GM19240 (cell line): ENCODE results near the gene FOLR1.
"Not testable (repeated sequence)": the region's sequence is repeated elsewhere in the genome, so short reads cannot be mapped to it uniquely, and the experiment has no call there.

ENCODE experiments used
- DNase-seq: peaks from one replicate; pipeline ENCODE4 v3.0.0; 2011; ENCODE audit warnings: low spot score; ENCODE audit not compliant: insufficient read length

Gene FOLR1

DNA sequence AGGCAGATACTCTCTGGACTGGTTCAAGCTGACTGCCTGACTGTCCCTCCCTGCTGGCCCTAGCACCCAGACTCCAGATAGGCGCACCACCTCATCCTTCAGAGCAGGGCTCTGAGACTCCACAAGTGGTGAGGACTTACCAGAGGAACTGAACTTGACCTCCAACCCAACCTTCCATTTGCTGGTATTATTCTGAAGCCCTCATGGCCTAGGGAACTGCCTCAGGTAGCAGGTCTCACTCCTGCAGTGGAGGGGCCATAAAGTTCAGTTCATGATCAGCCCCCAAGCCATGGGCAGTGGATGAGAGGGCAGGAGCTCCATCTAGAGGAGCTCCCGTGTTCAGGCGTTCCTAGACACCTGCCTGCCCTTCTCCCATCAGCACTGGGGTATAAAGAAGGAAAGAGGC is 10.4 kb upstream of the FOLR1 start:
- DNase-seq: not testable (repeated sequence)

DNA sequence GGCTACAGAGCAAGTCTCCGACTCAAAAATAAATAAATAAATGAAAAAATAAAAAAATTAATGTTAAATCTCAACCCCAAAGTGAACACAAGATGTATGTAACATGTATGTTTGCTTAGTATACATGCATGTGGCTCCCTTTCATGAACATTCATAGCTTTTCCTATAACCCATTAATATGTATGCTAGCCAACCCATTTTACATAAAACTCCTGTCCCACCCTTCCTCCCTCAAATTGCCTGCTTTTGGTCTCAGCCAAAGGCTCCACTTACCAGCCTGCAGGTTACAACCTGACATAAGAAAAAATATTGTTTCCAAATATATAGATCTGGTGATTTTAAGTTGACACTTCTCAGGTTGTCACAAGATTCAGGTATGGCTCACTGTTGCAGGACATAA is 3.7 kb upstream of the FOLR1 start:
- DNase-seq: no peak

- DNase-seq: no peak
Measured at GRCh38 chr11:72189455-72190250, 2.3 kb upstream of the FOLR1 start.

DNA sequence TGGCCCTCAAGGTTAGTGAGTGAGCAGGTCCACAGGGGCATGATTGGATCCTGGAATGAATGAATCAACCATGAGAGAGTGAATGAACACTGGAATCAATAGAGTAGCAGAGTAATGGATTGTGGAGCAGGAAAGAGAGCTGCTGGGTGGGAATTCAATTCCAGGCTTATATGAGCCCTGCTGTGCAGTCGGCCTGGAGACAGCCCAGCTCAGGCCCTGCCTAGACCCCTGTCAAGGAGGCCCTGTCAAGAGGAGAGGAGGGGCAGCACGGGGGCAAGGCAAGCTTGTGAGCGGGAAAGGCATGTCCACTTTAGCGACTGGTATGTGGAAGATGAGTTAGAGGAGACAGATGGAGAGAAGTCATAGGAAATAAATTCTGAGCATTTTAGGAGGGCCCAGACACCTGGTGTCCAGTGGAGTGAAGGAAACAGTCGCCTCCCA is 1.3 kb upstream of the FOLR1 start:
- DNase-seq: no peak

DNA sequence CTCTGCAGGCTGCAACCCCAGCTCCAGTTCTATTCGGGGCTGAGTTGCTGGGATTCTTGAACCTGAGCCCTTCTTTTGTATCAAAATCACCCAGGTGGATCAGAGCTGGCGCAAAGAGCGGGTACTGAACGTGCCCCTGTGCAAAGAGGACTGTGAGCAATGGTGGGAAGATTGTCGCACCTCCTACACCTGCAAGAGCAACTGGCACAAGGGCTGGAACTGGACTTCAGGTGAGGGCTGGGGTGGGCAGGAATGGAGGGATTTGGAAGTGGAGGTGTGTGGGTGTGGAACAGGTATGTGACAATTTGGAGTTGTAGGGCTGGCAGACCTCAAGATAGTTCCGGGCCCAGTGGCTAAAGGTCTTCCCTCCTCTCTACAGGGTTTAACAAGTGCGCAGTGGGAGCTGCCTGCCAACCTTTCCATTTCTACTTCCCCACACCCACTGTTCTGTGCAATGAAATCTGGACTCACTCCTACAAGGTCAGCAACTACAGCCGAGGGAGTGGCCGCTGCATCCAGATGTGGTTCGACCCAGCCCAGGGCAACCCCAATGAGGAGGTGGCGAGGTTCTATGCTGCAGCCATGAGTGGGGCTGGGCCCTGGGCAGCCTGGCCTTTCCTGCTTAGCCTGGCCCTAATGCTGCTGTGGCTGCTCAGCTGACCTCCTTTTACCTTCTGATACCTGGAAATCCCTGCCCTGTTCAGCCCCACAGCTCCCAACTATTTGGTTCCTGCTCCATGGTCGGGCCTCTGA is 3.8 kb downstream of the FOLR1 start:
- no peak for DNase-seq

DNA sequence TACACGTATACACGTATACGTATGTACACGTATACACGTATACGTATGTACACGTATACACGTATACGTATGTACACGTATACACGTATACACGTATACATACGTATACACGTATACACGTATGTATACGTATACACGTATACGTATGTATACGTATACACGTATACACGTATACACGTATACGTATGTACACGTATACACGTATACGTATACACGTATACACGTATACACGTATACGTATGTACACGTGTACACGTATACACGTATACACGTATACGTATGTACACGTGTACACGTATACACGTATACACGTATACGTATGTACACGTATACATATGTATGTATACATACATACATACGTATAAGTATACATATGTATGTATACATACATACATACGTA is 9.5 kb downstream of the FOLR1 start:
- not testable (repeated sequence) for DNase-seq

DNA sequence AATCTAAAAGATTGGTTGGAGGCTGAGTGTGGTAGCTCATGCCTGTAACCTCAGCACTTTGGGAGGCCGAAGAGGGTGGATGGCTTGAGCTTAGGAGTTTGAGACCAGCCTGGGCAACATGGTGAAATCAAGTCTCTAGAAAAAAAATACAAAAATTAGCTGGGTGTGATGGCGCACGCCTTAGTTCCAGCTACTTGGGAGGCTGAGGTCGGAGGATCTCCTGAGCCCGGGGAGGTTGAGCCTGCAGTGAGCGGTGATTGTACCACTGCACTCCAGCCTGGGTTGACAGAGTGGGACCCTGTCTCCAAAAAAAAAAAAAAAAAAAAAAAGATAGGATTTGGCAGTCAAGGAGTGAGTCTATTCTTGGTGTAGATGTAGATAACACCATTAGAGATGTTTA is 10.6 kb downstream of the FOLR1 start:
- DNase-seq: no peak

GRCh38 chr11:72203163-72203562 is 11.2 kb downstream of the FOLR1 start:
- no peak for DNase-seq

GRCh38 chr11:72204886-72205285 is 12.9 kb downstream of the FOLR1 start:
- no peak for DNase-seq

DNA sequence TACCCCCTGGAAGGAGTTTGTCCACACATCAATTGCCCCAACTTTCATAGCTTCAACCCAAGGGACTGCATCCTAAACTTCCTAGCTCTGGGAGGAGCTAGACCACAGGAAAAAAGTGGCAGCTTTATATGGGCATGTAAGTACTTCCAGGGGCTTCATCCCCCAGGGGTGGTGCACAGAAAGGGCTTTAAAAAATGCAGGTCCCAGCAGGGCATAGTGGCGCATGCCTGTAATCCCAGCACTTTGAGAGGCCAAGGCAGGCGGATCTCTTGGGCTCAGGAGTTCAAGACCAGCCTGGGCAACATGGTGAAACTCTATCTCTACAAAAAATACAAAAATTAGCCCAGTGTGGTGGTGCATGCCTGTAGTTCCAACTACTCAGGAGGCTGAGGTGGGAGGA is 14.9 kb downstream of the FOLR1 start:
- DNase-seq: not testable (repeated sequence)

DNA sequence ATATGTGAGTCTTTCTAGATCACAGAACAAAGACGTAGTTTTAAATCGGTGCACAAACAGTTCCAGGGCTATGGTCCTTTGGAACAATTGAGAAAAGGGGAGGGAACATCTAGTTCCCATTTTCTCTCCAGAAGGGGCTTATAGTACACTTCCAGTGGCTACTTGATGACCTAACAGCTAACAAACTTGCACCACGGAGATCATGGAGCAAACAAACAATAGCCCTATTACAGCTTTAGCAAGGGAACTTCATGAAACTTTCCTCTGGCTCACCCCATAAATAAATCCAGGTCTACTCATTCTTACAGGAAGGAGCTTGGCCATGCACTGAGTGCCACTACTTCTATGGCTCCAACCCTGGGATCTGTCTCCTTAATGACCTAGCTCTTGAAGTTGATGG is 16.3 kb downstream of the FOLR1 start:
- DNase-seq: no peak

DNA sequence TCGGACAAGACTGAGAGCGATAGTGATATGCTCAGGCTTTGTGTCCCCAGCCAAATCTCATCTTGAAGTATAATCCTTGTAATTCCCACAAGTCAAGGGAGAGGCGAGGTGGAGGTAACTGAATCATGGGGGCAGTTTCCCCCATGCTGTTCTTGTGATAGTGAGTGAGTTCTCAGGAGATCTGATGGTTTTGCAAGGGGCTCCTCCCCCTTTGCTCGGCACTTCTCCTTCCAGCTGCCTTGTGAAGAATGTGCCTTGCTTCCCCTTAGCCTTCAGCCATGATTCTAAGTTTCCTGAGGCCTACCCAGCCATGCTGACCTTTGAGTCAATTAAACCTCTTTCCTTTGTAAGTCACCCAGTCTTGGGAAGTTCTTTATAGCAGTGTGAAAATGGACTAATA is 17.2 kb downstream of the FOLR1 start:
- DNase-seq: no peak

DNA sequence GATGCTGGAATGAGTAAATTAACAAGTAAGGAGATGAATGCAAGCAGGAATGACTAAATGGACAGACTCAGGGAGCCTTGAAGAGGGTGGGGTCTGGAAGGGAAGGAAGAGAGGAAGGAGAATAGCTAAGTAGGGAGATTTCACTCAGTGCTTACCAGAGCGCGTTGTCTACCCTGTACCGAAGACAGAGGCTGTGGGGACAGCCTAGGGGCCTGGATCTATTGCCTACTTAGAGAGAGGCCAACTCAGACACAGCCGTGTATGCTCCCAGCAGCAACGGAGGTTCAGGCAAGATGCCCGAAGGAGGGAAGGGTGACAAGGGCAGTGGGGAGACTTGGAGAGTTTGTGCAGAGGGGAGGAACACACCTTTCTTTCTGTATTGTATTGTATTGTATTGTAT is 24.7 kb downstream of the FOLR1 start, which contains the start of gene FOLR2:
TSS of gene FOLR2 (plus strand) at position 157 of the 400 bp plus-strand sequence. CDS start 1,791 bp downstream, outside the sequence.
- DNase-seq: no peak

- DNase-seq: no peak
Measured at GRCh38 chr11:72217841-72218240, 25.9 kb downstream of the FOLR1 start.

- no peak for DNase-seq
Measured at GRCh38 chr11:72218251-72218745, 26.4 kb downstream of the FOLR1 start.

DNA sequence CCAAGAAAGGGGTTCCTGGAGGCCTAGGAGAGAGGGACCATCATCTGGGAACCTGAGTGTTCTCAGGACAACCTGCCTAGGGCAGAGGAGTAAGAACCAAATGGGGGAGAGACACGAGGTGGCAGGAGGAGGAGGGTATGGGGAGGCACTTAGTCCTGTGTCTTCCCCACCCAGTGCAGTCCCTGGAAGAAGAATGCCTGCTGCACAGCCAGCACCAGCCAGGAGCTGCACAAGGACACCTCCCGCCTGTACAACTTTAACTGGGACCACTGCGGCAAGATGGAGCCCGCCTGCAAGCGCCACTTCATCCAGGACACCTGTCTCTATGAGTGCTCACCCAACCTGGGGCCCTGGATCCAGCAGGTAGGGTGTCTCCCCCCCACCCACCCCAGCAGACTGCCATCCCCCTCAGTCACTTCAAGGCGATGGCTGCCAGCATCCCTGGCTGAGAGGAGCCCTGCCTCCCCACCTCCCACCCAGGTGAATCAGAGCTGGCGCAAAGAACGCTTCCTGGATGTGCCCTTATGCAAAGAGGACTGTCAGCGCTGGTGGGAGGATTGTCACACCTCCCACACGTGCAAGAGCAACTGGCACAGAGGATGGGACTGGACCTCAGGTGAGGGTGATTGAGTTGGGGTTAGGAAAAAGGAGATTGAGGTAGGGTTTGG is 28.9 kb downstream of the FOLR1 start:
- no peak for DNase-seq

DNA sequence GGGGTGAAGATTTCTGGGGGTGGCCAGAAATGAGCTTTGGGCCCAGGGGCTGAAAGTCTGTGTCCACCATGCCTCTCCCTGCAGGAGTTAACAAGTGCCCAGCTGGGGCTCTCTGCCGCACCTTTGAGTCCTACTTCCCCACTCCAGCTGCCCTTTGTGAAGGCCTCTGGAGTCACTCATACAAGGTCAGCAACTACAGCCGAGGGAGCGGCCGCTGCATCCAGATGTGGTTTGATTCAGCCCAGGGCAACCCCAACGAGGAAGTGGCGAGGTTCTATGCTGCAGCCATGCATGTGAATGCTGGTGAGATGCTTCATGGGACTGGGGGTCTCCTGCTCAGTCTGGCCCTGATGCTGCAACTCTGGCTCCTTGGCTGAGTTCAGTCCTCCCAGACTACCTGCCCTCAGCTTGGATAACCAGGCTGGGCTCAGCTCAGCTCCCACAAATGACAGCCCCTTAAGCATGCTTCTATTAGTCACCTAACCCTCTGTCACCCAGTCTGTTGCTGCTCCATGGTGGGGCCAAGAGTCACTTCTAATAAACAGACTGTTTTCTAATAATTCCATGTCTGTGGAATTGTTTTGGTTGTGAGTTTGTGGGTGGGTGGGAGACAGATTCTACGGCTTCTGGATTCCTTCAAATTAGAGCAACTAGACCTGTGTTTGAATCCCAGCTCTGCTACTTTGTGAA is 29.6 kb downstream of the FOLR1 start:
- DNase-seq: no peak

DNA sequence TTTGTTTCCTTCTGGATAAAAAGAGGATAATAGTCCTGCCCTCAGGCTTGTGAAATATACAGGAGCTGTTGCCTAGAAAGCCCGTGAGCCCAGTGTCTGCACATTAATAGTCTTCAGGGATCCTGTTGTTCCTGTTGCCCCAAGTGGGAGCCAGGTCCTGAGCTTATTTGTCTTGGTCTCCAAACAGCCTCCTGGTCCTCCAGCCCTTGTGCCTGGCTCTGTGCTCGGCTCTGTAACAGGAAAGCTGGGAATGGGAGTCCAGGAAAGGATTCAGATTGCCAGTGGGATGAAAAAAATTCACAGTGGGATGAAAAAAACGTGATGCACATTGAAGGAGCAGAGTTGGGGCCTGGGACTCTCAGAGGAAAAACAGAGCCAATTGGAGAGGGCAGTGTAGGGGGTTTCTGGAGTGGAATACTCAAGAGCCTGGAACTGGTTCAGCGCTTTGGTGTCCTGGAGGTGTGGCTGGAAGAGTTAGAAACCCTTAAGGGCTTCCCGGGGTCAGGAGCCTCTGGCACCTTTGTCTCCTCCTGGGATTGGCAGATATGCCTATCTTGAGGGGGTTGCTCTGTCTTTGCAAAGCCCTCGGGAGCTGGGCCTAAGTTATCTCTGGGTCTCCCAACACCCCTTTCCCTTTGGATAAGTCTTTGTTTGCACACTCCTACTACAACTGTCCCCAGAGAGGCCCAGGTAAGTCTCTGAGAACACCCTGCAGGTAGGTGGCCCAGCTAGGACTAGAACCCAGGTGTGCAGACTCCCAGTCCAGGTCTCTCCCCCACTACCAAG is 30.4 kb downstream of the FOLR1 start:
- DNase-seq: no peak

DNA sequence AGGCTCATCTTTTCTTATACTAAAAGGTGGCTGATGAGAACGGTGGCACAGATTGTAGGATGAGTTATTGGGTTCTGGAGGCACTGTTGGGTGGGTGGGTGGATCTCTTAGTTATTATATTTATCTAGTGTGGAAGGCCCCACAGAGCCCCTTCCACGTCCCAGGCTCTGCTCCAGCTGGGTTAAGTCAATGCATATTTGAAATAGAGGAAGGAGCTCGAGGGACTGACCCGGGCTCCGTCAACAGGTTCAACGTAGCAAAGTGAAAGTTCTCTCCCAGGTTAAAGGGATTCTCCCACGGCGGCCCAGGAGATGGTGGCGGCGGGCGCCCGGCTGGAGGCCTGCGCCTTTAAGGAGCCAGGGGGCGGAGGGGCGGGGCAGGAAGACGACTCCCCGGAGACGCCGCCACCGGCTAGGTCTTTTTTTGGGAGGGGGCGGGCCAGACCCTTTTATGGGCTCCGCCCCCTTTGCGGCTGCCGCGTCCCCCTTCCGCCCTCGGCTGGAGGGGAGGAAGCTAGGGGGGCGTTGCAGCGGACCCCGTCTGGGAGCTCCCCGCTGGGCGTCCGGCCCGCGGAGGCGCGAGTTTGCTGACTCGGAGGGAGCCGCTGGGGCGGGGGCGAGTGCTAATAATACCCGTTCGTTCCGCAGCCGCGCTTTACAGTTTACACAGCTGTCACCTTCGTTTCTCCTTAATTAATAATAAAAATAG is 31.1 kb downstream of the FOLR1 start:
- DNase-seq: peak; percentile 75
